Measurements from ENCODE around the gene S100A8. TPM values are rescaled to one million over a fixed set of nuclear protein-coding genes. Genes with fewer than 3 reads are reported as not detected.

Gene S100A8
- total RNA-seq, 1 experiment from 2014 or later: not detected

GRCh38 chr1:153343811-153344717, 46.8 kb downstream of the S100A8 start:
- peaks cover 3% of the 10 kb centered on the region; the same call in 1 of the 2 replicates for H3K4me1 ChIP-seq (ENCODE audit: control insufficient read depth, insufficient read depth, low read length)
- DNase-seq (ENCODE audit: low read depth, low spot score) (no peak), ATAC-seq (no peak)
- BruUV-seq (replicated peaks): no TSS peak
- no peaks in the 10 kb centered on the region for H3K36me3 ChIP-seq (ENCODE audit: control insufficient read depth, insufficient read depth, low read length)
- peaks cover 10% of the 10 kb centered on the region for H3K27me3 ChIP-seq (ENCODE audit: control insufficient read depth, insufficient read depth, low read length)
- no peak for TF ChIP-seq SIN3A (IDR thresholded peaks at IDR 0.05; ENCODE audit: borderline replicate concordance, insufficient read depth, low read depth, low read length)
- POLR2A ChIA-PET: interaction anchor here (0.6 kb wide), 2 partner anchors 14 to 326 kb away, joined by 3 to 7 read pairs; no protein-coding TSS in a partner anchor
- no peak overlapping the region for H3K4me3 ChIP-seq (ENCODE audit: low read depth in 2 of 2, low read length in 2 of 2)
- CTCF ChIA-PET: no interaction called here
- in situ Hi-C loops (cut with HindIII; ENCODE audit: low pct_unique_long_range_greater_than_20kb, low sequenced_read_pairs) (no loop called here), intact Hi-C loops (cut with micrococcal nuclease; ENCODE audit: unreplicated experiment) (no loop called here)
- no peak overlapping the region for H3K27ac ChIP-seq (ENCODE audit: low read length)
- H3K9me3 ChIP-seq (ENCODE audit: control insufficient read depth, insufficient read depth, low read depth, low read length): no peaks in the 10 kb centered on the region

DNA sequence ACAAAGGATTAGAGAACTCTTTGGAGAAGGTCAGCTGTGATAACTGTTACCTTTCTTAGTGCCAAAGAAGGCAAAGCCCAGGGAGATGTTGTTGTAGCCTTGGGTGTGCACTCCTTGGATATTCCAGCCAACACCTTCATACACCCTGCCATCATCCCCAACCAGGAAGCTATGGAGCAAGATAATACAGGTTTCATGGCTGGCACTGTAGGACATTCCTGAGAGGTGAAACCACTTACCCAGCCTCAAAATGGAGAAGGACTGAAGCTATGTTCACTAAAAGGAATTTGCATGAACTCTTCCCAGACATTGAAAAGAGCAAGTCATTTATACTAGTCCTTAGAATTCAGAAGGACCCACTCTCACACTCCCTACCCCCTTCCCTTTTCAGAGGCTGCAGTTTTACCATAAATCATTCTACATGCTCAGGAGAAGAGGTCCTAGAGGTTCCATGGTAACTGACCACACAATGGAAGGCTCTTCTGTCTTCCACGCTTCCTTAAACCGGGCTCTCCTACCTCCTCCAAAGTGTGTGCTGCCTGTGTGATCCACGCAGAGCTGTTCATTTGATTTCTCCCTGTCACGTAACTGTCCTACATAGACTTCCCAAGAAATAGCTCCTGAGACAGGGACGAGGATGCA, 47.7 kb downstream of the S100A8 start:
- in situ Hi-C loops (cut with HindIII; ENCODE audit: low pct_unique_long_range_greater_than_20kb, low sequenced_read_pairs): no loop called here

More for the DNA sequence above, 47.7 kb downstream of the S100A8 start:
- TF ChIP-seq, protein P1, sequence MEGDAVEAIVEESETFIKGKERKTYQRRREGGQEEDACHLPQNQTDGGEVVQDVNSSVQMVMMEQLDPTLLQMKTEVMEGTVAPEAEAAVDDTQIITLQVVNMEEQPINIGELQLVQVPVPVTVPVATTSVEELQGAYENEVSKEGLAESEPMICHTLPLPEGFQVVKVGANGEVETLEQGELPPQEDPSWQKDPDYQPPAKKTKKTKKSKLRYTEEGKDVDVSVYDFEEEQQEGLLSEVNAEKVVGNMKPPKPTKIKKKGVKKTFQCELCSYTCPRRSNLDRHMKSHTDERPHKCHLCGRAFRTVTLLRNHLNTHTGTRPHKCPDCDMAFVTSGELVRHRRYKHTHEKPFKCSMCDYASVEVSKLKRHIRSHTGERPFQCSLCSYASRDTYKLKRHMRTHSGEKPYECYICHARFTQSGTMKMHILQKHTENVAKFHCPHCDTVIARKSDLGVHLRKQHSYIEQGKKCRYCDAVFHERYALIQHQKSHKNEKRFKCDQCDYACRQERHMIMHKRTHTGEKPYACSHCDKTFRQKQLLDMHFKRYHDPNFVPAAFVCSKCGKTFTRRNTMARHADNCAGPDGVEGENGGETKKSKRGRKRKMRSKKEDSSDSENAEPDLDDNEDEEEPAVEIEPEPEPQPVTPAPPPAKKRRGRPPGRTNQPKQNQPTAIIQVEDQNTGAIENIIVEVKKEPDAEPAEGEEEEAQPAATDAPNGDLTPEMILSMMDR (IDR thresholded peaks at IDR 0.05): no peak
- TF ChIP-seq TCF7L2 (IDR thresholded peaks at IDR 0.05; ENCODE audit: low read depth, low read length) (no peak), POLR2AphosphoS5 (IDR thresholded peaks at IDR 0.05; ENCODE audit: low read depth, low read length) (no peak), SIN3A (IDR thresholded peaks at IDR 0.05; ENCODE audit: borderline replicate concordance, insufficient read depth, low read depth, low read length) (no peak)
- TF ChIP-seq, protein P2, sequence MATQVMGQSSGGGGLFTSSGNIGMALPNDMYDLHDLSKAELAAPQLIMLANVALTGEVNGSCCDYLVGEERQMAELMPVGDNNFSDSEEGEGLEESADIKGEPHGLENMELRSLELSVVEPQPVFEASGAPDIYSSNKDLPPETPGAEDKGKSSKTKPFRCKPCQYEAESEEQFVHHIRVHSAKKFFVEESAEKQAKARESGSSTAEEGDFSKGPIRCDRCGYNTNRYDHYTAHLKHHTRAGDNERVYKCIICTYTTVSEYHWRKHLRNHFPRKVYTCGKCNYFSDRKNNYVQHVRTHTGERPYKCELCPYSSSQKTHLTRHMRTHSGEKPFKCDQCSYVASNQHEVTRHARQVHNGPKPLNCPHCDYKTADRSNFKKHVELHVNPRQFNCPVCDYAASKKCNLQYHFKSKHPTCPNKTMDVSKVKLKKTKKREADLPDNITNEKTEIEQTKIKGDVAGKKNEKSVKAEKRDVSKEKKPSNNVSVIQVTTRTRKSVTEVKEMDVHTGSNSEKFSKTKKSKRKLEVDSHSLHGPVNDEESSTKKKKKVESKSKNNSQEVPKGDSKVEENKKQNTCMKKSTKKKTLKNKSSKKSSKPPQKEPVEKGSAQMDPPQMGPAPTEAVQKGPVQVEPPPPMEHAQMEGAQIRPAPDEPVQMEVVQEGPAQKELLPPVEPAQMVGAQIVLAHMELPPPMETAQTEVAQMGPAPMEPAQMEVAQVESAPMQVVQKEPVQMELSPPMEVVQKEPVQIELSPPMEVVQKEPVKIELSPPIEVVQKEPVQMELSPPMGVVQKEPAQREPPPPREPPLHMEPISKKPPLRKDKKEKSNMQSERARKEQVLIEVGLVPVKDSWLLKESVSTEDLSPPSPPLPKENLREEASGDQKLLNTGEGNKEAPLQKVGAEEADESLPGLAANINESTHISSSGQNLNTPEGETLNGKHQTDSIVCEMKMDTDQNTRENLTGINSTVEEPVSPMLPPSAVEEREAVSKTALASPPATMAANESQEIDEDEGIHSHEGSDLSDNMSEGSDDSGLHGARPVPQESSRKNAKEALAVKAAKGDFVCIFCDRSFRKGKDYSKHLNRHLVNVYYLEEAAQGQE (IDR thresholded peaks at IDR 0.05; ENCODE audit: insufficient read depth in 1 of 2, low read depth in 2 of 2, low read length in 1 of 2): no peak
- no peak overlapping the region for H3K27ac ChIP-seq (ENCODE audit: low read length)
- POLR2A ChIA-PET: interaction anchor here (0.6 kb wide), 2 partner anchors 15 to 327 kb away, joined by 3 to 7 read pairs; no protein-coding TSS in a partner anchor
- no TSS peak for BruUV-seq (replicated peaks)
- H3K36me3 ChIP-seq (ENCODE audit: control insufficient read depth, insufficient read depth, low read length): no peaks in the 10 kb centered on the region
- intact Hi-C loops (cut with micrococcal nuclease; ENCODE audit: unreplicated experiment): no loop called here
- peaks cover 10% of the 10 kb centered on the region for H3K27me3 ChIP-seq (ENCODE audit: control insufficient read depth, insufficient read depth, low read length)
- CTCF ChIA-PET: no interaction called here
- DNase-seq (ENCODE audit: low read depth, low spot score) (no peak), ATAC-seq (no peak)
- H3K4me3 ChIP-seq (ENCODE audit: low read depth in 2 of 2, low read length in 2 of 2): no peak overlapping the region
- H3K4me1 ChIP-seq (ENCODE audit: control insufficient read depth, insufficient read depth, low read length): peaks cover 3% of the 10 kb centered on the region; the same call in 1 of the 2 replicates
- H3K9me3 ChIP-seq (ENCODE audit: control insufficient read depth, insufficient read depth, low read depth, low read length): no peaks in the 10 kb centered on the region
